Measurements from ENCODE around the gene DTNBP1. TPM values are rescaled to one million over a fixed set of nuclear protein-coding genes. Genes with fewer than 3 reads are reported as not detected.

DTNBP1 gene
- total and polyA plus RNA-seq, 2 of the 13 experiments (the other 11 are each of a cell fraction or from before 2014, with no cell fraction given): 6.6 to 19.1 TPM

DNA sequence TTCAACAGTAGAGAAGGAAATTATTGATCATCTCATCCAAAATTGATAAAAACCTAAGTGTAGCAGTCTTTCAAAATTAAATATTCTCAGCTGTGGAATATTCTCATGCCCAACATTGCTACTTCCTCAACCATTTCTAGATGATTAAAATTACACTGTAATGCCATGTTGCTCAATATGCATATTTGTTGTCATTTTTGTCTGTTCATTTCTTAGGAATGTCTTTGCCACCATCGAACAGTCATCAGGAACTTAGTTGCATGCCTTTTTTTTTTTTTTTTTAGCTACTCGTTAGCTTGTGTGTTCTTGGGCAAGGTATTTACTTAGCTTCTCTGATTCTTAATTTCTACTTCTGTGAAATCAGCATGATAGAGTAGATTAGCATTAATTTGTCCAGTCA is 188.6 kb downstream of the DTNBP1 start (continued):
- TF ChIP-seq, protein P1, sequence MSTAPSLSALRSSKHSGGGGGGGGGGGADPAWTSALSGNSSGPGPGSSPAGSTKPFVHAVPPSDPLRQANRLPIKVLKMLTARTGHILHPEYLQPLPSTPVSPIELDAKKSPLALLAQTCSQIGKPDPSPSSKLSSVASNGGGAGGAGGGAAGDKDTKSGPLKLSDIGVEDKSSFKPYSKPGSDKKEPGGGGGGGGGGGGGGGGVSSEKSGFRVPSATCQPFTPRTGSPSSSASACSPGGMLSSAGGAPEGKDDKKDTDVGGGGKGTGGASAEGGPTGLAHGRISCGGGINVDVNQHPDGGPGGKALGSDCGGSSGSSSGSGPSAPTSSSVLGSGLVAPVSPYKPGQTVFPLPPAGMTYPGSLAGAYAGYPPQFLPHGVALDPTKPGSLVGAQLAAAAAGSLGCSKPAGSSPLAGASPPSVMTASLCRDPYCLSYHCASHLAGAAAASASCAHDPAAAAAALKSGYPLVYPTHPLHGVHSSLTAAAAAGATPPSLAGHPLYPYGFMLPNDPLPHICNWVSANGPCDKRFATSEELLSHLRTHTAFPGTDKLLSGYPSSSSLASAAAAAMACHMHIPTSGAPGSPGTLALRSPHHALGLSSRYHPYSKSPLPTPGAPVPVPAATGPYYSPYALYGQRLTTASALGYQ (CRISPR knock-in tag; IDR thresholded peaks at IDR 0.05): no peak
- TF ChIP-seq ZFYVE20 (CRISPR knock-in tag; IDR thresholded peaks at IDR 0.05; ENCODE audit: borderline replicate concordance, low read depth) (no peak), MTF1 (CRISPR knock-in tag; IDR thresholded peaks at IDR 0.05) (no peak), ZNF563 (CRISPR knock-in tag; IDR thresholded peaks at IDR 0.05) (no peak), ZNF230 (CRISPR knock-in tag; IDR thresholded peaks at IDR 0.05) (no peak), GABPA (IDR thresholded peaks at IDR 0.05; ENCODE audit: low read depth, low read length) (no peak), GABPA (CRISPR knock-in tag; IDR thresholded peaks at IDR 0.05; ENCODE audit: low read depth) (no peak)

GRCh38 chr6:15473741-15474161 is 189.1 kb downstream of the DTNBP1 start:
- no peaks in the 10 kb centered on the region for H3K9me3 ChIP-seq (ENCODE audit: low read length)
- ChIA-PET CTCF (ENCODE audit: low intra/inter-chr PET ratio, low total read pairs) (no interaction called here), POLR2A (no interaction called here)
- no peak overlapping the region for H3K4me2 ChIP-seq (ENCODE audit: low read depth, low read length)
- H3K4me1 ChIP-seq (ENCODE audit: insufficient read depth, low read length): no peaks in the 10 kb centered on the region
- no peak overlapping the region for H3K27ac ChIP-seq (ENCODE audit: extremely low read length, insufficient read depth, low read length)
- no peak for ATAC-seq
- no peak for FAIRE-seq
- no peak overlapping the region for H2AFZ ChIP-seq (ENCODE audit: low read length)
- no peaks in the 10 kb centered on the region for H4K20me1 ChIP-seq (ENCODE audit: insufficient read depth, low read length)
- BruUV-seq (replicated peaks): no TSS peak
- TF ChIP-seq ATF1 (CRISPR knock-in tag; IDR thresholded peaks at IDR 0.05) (no peak), GABPB1 (CRISPR knock-in tag; IDR thresholded peaks at IDR 0.05) (no peak), ZNF678 (CRISPR knock-in tag; IDR thresholded peaks at IDR 0.05) (no peak), ZNF644 (CRISPR knock-in tag; IDR thresholded peaks at IDR 0.05; ENCODE audit: low read depth) (no peak), PTBP1 (IDR thresholded peaks at IDR 0.05; ENCODE audit: low read depth, low read length, poor library complexity, severe bottlenecking) (no peak), ZNF773 (CRISPR knock-in tag; IDR thresholded peaks at IDR 0.05; ENCODE audit: borderline replicate concordance) (no peak), ZNF432 (CRISPR knock-in tag; IDR thresholded peaks at IDR 0.05; ENCODE audit: borderline replicate concordance) (no peak), HHEX (CRISPR knock-in tag; IDR thresholded peaks at IDR 0.05) (no peak), HOXA7 (CRISPR knock-in tag; IDR thresholded peaks at IDR 0.05) (no peak), SOX13 (IDR thresholded peaks at IDR 0.05) (no peak), SOX13 (CRISPR knock-in tag; conservative IDR thresholded peaks at IDR 0.05 in 1 of 2, IDR thresholded peaks at IDR 0.05 in 1 of 2) (no peak)
- no peak for DNase-seq (ENCODE audit: low spot score)
- H3K9ac ChIP-seq (ENCODE audit: insufficient read depth, low read depth, low read length): no peak overlapping the region
- in situ Hi-C loops (cut with HindIII; ENCODE audit: extremely low pct_ligation_motif_present, low pct_unique_long_range_greater_than_20kb) (no loop called here), intact Hi-C loops (cut with micrococcal nuclease; ENCODE audit: unreplicated experiment) (no loop called here)
- peaks cover 9 to 39% of the 10 kb centered on the region in 2 experiments for H3K36me3 ChIP-seq (replicated peaks in 1 of 2; ENCODE audit: control insufficient read depth in 1 of 2, insufficient read depth in 2 of 2, low read length in 2 of 2)
- H3K4me3 ChIP-seq (replicated peaks in 1 of 3; ENCODE audit: insufficient read depth in 1 of 3, low read depth in 2 of 3, low read length in 3 of 3): no peak overlapping the region
- H3K79me2 ChIP-seq (ENCODE audit: insufficient read depth, low read length): no peaks in the 10 kb centered on the region
- no peaks in the 10 kb centered on the region for H3K27me3 ChIP-seq (ENCODE audit: control insufficient read depth in 1 of 2, insufficient read depth in 2 of 2, low read length in 2 of 2)
- 91% methylated on average over 6 of the region's 6 CpGs for WGBS (ENCODE audit: low lambda C conversion rate)

All from HepG2 (cell line).